Measurements from ENCODE around the gene SLC6A9.

DNA sequence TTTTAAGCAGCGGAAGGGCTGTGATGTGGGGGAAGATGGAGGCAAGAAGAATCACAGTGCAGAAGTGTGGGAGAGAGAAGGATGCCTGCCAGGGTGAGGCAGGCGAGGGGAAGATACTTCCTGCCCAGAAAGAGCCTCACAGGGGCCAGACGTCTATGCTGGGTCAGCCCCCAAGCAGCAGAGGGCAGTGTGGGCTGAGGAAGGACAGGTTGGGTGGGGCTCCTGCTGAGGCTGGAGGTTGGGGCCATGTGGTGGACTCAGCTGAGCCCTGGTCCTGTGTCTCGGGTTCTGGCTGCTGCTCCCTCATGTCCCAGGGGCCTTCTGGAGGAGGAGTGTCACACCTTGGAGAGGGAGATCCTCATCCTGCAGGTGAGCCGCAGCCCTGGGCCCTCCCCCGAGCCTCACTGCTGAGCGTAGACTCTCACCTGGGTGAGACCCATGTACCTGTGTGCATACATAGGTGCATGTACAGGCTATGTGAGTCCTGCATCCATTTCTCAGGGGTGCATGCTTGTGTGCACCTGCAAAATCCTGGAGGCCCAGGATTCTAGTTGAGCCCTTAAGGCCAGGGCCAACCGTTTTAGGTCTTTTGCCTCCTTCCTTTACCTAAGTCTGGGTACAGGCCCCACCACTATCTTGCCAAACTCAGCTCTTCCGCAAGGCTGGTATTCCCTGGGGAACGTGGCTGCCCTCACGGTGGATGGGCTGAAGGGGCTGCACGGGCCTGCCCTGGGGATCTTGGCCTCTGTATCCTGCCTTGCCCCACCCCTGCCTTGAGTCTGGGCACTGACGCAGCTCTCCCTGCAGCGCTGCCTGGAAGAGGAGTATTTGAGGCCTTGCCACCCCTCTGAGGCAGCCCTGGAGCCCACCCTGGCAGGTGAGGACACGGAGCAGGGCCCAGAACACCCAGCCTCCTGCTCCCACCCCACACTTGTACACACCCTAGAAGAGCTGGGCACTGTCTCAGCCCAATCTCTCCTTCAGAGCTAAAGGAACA, 36.2 kb downstream of the SLC6A9 start:
- TF ChIP-seq, protein P1, sequence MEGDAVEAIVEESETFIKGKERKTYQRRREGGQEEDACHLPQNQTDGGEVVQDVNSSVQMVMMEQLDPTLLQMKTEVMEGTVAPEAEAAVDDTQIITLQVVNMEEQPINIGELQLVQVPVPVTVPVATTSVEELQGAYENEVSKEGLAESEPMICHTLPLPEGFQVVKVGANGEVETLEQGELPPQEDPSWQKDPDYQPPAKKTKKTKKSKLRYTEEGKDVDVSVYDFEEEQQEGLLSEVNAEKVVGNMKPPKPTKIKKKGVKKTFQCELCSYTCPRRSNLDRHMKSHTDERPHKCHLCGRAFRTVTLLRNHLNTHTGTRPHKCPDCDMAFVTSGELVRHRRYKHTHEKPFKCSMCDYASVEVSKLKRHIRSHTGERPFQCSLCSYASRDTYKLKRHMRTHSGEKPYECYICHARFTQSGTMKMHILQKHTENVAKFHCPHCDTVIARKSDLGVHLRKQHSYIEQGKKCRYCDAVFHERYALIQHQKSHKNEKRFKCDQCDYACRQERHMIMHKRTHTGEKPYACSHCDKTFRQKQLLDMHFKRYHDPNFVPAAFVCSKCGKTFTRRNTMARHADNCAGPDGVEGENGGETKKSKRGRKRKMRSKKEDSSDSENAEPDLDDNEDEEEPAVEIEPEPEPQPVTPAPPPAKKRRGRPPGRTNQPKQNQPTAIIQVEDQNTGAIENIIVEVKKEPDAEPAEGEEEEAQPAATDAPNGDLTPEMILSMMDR (IDR thresholded peaks at IDR 0.05) = no peak
- no peak for TF ChIP-seq POLR2A (IDR thresholded peaks at IDR 0.05)

All from adrenal gland (tissue), 5 donors.